Measurements from ENCODE around the gene RRP1.
A peak's percentile ranks its signal among the peaks of the same experiment; 100 is the strongest.

RRP1 gene

GRCh38 chr21:43771698-43772424 lies 17.5 kb upstream of the RRP1 start:
- intact Hi-C loops (cut with DNase I), result no loop called here

GRCh38 chr21:43772425-43772821 lies 17.0 kb upstream of the RRP1 start:
- intact Hi-C loops (cut with DNase I), result no loop called here
- DNase-seq, result no peak

More at GRCh38 chr21:43771698-43772424, 17.5 kb upstream of the RRP1 start:
- no peak for DNase-seq

GRCh38 chr21:43774163-43774562 lies 15.2 kb upstream of the RRP1 start:
- intact Hi-C loops (cut with DNase I), result no loop called here
- DNase-seq, result no peak

GRCh38 chr21:43775190-43775589 lies 14.2 kb upstream of the RRP1 start:
- DNase-seq, result no peak
- intact Hi-C loops (cut with DNase I), result no loop called here

- DNase-seq, result peak; percentile 77 to 97 (median 93)
- intact Hi-C loops (cut with DNase I), result no loop called here
These were observed 13.5 kb upstream of the RRP1 start, which contains the start of gene CSTB for GRCh38 chr21:43775795-43776430. Gene CSTB, minus strand, starts transcription at chr21:43776308. Its CDS starts 39 bp downstream, at chr21:43776269.

- no peak for DNase-seq
- intact Hi-C loops (cut with DNase I), result no loop called here
These were observed 11.4 kb upstream of the RRP1 start for GRCh38 chr21:43777953-43778352.

- no peak for DNase-seq
- intact Hi-C loops (cut with DNase I), result no loop called here
These were observed 10.7 kb upstream of the RRP1 start for GRCh38 chr21:43778469-43779335.

GRCh38 chr21:43779660-43780059 lies 9.7 kb upstream of the RRP1 start:
- intact Hi-C loops (cut with DNase I), result loop anchor here (10.0 kb wide), 1 partner anchor 55 kb away; no protein-coding TSS in a partner anchor
- no peak for DNase-seq

- intact Hi-C loops (cut with DNase I), result loop anchor here (10.0 kb wide), 1 partner anchor 57 kb away; no protein-coding TSS in a partner anchor
- DNase-seq, result no peak
These were observed 7.5 kb upstream of the RRP1 start for GRCh38 chr21:43781846-43782245.

- no peak for DNase-seq
- intact Hi-C loops (cut with DNase I), result loop anchor here (10.0 kb wide), 1 partner anchor 58 kb away; no protein-coding TSS in a partner anchor
These were observed 6.8 kb upstream of the RRP1 start for GRCh38 chr21:43782431-43783097.

- no peak for DNase-seq
- intact Hi-C loops (cut with DNase I), result loop anchor here (10.0 kb wide), 1 partner anchor 58 kb away; no protein-coding TSS in a partner anchor
These were observed 6.2 kb upstream of the RRP1 start for GRCh38 chr21:43783098-43783700.

- no peak for DNase-seq
- intact Hi-C loops (cut with DNase I), result loop anchor here (10.0 kb wide), 1 partner anchor 60 kb away; no protein-coding TSS in a partner anchor
These were observed 4.2 kb upstream of the RRP1 start for GRCh38 chr21:43785134-43785533.

- intact Hi-C loops (cut with DNase I), result loop anchor here (10.0 kb wide), 1 partner anchor 62 kb away; no protein-coding TSS in a partner anchor
- DNase-seq, result no peak
These were observed 3.0 kb upstream of the RRP1 start for GRCh38 chr21:43786300-43786806.

GRCh38 chr21:43786807-43787440 lies 2.5 kb upstream of the RRP1 start:
- intact Hi-C loops (cut with DNase I), result loop anchor here (10.0 kb wide), 1 partner anchor 62 kb away; no protein-coding TSS in a partner anchor
- no peak for DNase-seq

- intact Hi-C loops (cut with DNase I), result no loop called here
- DNase-seq, result no peak
These were observed 690 bp downstream of the RRP1 start for GRCh38 chr21:43790010-43790524.

GRCh38 chr21:43792406-43792805 lies 3.0 kb downstream of the RRP1 start:
- intact Hi-C loops (cut with DNase I), result no loop called here
- DNase-seq, result no peak

GRCh38 chr21:43793243-43793642 lies 3.9 kb downstream of the RRP1 start:
- no peak for DNase-seq
- intact Hi-C loops (cut with DNase I), result no loop called here
